Measurements from ENCODE around the gene SYNDIG1. TPM values are rescaled to one million over a fixed set of nuclear protein-coding genes. Genes with fewer than 3 reads are reported as not detected.

Gene SYNDIG1
- total and polyA plus RNA-seq, 9 of the 15 experiments (the other 6 are each of a cell fraction or from before 2014, with no cell fraction given) = not detected

DNA sequence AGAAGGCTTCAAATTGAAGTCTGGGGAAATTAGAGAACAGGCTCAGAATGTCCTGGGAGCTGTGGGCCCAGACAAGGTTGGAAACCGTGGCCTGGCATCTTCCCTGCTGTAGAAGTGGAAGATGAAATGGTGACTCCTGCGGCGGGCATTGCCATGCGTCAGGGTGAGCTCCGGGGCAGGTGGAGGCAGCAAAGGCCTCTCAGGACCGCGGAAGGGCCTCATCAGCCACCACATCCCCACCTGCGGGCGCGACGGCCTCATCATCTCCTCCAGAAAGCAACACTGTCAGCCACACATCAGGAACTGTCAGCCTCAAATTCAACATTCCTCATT lies 161.7 kb downstream of the SYNDIG1 start (continued):
- TF ChIP-seq, protein P1, sequence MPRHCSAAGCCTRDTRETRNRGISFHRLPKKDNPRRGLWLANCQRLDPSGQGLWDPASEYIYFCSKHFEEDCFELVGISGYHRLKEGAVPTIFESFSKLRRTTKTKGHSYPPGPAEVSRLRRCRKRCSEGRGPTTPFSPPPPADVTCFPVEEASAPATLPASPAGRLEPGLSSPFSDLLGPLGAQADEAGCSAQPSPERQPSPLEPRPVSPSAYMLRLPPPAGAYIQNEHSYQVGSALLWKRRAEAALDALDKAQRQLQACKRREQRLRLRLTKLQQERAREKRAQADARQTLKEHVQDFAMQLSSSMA (CRISPR knock-in tag; IDR thresholded peaks at IDR 0.05) = no peak
- TF ChIP-seq GABPB2 (CRISPR knock-in tag; conservative IDR thresholded peaks at IDR 0.05) (no peak), ZKSCAN3 (CRISPR knock-in tag; IDR thresholded peaks at IDR 0.05) (no peak), FOXA1 (IDR thresholded peaks at IDR 0.05; ENCODE audit: borderline replicate concordance) (no peak), NR3C1 (CRISPR knock-in tag; IDR thresholded peaks at IDR 0.05) (no peak)
- TF ChIP-seq, protein P2, sequence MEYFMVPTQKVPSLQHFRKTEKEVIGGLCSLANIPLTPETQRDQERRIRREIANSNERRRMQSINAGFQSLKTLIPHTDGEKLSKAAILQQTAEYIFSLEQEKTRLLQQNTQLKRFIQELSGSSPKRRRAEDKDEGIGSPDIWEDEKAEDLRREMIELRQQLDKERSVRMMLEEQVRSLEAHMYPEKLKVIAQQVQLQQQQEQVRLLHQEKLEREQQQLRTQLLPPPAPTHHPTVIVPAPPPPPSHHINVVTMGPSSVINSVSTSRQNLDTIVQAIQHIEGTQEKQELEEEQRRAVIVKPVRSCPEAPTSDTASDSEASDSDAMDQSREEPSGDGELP (CRISPR knock-in tag; IDR thresholded peaks at IDR 0.05; ENCODE audit: borderline replicate concordance) = no peak

DNA sequence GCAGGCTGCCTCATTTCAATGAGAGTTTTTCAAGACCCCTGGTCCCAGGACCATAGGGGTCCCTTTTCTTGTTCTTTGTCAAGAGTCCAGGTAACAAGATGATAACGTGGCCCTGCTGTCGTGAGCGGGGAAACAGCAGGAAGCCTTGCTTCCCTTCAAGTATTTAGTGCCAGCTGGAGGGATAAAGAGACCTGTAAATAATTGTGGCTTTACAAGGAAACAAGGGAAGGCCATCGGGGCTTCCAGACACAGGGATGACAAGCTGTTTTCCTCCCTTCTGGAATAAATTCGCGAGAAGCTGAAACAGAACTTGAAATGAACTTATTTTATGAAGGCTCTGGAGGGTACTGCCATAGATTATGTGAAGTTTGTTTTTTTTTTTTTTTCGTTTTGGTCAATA lies 163.2 kb downstream of the SYNDIG1 start:
- 4% methylated on average over 3 of the region's 7 CpGs for WGBS (ENCODE audit: insufficient coverage, low coverage, missing lambda C conversion rate)
- Histone ChIP-seq H3K9ac (ENCODE audit: insufficient read depth in 1 of 2, low read depth in 2 of 2, low read length in 2 of 2) (no peak overlapping the region), H3K27ac (ENCODE audit: extremely low read depth, low read depth, low read length) (no peak overlapping the region), H3K9me1 (ENCODE audit: control insufficient read depth, insufficient read depth, low read length) (no peaks in the 10 kb centered on the region), H2AFZ (ENCODE audit: low read depth, low read length) (no peak overlapping the region), H4K20me1 (replicated peaks; ENCODE audit: control insufficient read depth, insufficient read depth, low read length) (no peaks in the 10 kb centered on the region), H3K79me2 (ENCODE audit: control insufficient read depth, insufficient read depth, low read length) (no peaks in the 10 kb centered on the region), H3K27me3 (ENCODE audit: control insufficient read depth in 2 of 2, insufficient read depth in 2 of 2, low read length in 2 of 2) (peaks cover 0 to 6% of the 10 kb centered on the region in 2 experiments; a peak in 1 of 5 replicates), H3K36me3 (ENCODE audit: control insufficient read depth, insufficient read depth, low read length) (no peaks in the 10 kb centered on the region), H3K4me3 (no peak overlapping the region), H3K4me2 (ENCODE audit: insufficient read depth, low read length) (no peak overlapping the region), H3K9me3 (replicated peaks; ENCODE audit: control insufficient read depth, insufficient read depth, low read depth, low read length) (no peaks in the 10 kb centered on the region), H3K4me1 (replicated peaks in 1 of 2; ENCODE audit: control insufficient read depth in 2 of 2, insufficient read depth in 2 of 2, low read length in 2 of 2) (peaks cover 4 to 9% of the 10 kb centered on the region in 2 experiments; a peak in 4 of 5 replicates)
- no TSS peak for BruUV-seq (replicated peaks)
- intact Hi-C loops (cut with micrococcal nuclease) (no loop called here), in situ Hi-C loops (cut with MboI) (no loop called here)
- ChIA-PET CTCF (ENCODE audit: low intra/inter-chr PET ratio) (no interaction called here), POLR2A (no interaction called here)
- FAIRE-seq = no peak
- TF ChIP-seq HDAC8 (tag; IDR thresholded peaks at IDR 0.05) (no peak), YY1 (IDR thresholded peaks at IDR 0.05; ENCODE audit: borderline replicate concordance in 1 of 3, control insufficient read depth in 1 of 3, extremely low read depth in 1 of 3, insufficient read depth in 3 of 3, insufficient read length in 1 of 3, insufficient replicate concordance in 2 of 3, low read depth in 1 of 3, low read length in 2 of 3) (no peak), XRCC5 (IDR thresholded peaks at IDR 0.05; ENCODE audit: low read depth, low read length) (no peak)
- TF ChIP-seq, protein P3, sequence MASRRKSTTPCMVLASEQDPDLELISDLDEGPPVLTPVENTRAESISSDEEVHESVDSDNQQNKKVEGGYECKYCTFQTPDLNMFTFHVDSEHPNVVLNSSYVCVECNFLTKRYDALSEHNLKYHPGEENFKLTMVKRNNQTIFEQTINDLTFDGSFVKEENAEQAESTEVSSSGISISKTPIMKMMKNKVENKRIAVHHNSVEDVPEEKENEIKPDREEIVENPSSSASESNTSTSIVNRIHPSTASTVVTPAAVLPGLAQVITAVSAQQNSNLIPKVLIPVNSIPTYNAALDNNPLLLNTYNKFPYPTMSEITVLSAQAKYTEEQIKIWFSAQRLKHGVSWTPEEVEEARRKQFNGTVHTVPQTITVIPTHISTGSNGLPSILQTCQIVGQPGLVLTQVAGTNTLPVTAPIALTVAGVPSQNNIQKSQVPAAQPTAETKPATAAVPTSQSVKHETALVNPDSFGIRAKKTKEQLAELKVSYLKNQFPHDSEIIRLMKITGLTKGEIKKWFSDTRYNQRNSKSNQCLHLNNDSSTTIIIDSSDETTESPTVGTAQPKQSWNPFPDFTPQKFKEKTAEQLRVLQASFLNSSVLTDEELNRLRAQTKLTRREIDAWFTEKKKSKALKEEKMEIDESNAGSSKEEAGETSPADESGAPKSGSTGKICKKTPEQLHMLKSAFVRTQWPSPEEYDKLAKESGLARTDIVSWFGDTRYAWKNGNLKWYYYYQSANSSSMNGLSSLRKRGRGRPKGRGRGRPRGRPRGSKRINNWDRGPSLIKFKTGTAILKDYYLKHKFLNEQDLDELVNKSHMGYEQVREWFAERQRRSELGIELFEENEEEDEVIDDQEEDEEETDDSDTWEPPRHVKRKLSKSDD (conservative IDR thresholded peaks at IDR 0.05; ENCODE audit: low read length) = no peak
- ATAC-seq = no peak
- no peak for DNase-seq (ENCODE audit: extremely low read depth in 1 of 4, low spot score in 3 of 4)
